Measurements from ENCODE around the gene RAPGEF5. TPM values are rescaled to one million over a fixed set of nuclear protein-coding genes. Genes with fewer than 3 reads are reported as not detected.

RAPGEF5 gene
- total RNA-seq, 1 experiment from 2014 or later, result 13.3 TPM

- Histone ChIP-seq H2AFZ (ENCODE audit: low read length) (no peak overlapping the region), H4K91ac (ENCODE audit: insufficient read length, low read depth, low read length) (no peak overlapping the region), H3K14ac (ENCODE audit: insufficient read depth, low read length) (no peak overlapping the region), H2BK12ac (ENCODE audit: insufficient read length, low read depth, low read length) (no peak overlapping the region), H3K4ac (ENCODE audit: low read depth, low read length) (no peak overlapping the region), H3K79me2 (ENCODE audit: insufficient read depth, low read length) (no peaks in the 10 kb centered on the region), H3K27me3 (ENCODE audit: insufficient read depth, low read length) (no peaks in the 10 kb centered on the region), H2BK20ac (ENCODE audit: low read depth, low read length, poor library complexity, severe bottlenecking) (no peak overlapping the region), H4K20me1 (ENCODE audit: control insufficient read depth, insufficient read depth, insufficient read length) (no peaks in the 10 kb centered on the region), H3K27ac (ENCODE audit: insufficient read length, low read depth, low read length) (peak overlapping the region; percentile 54), H3K23ac (ENCODE audit: insufficient read length, low read depth, low read length) (no peak overlapping the region), H3T11ph (ENCODE audit: low read length) (no peak overlapping the region), H2AK5ac (ENCODE audit: insufficient read length, low read length) (no peak overlapping the region), H3K9me3 (ENCODE audit: control insufficient read depth, low read depth, low read length) (no peaks in the 10 kb centered on the region), H2BK5ac (ENCODE audit: insufficient read length, low read length) (no peak overlapping the region), H3K56ac (ENCODE audit: insufficient read length, low read depth, low read length) (no peak overlapping the region), H3K4me1 (ENCODE audit: insufficient read depth, low read length) (peaks cover 6% of the 10 kb centered on the region), H4K5ac (ENCODE audit: insufficient read length, low read depth, low read length) (no peak overlapping the region), H2BK15ac (ENCODE audit: low read depth, low read length) (no peak overlapping the region), H2BK120ac (ENCODE audit: low read depth, low read length, poor library complexity, severe bottlenecking) (no peak overlapping the region), H4K8ac (replicated peaks; ENCODE audit: insufficient read length, low read depth, low read length) (no peak overlapping the region), H3K79me1 (ENCODE audit: insufficient read depth, low read depth, low read length, poor library complexity, severe bottlenecking) (no peaks in the 10 kb centered on the region), H3K18ac (ENCODE audit: insufficient read length, low read depth, low read length) (no peak overlapping the region), H3K9ac (ENCODE audit: extremely low read depth, insufficient read length, low read length) (no peak overlapping the region), H3K4me2 (ENCODE audit: insufficient read depth, insufficient read length, low read length) (no peak overlapping the region), H3K23me2 (ENCODE audit: insufficient read length, low read depth, low read length, poor library complexity, severe bottlenecking) (no peaks in the 10 kb centered on the region)
- Mint-ChIP-seq H3K27me3 (ENCODE audit: low read depth) (no peaks in the 10 kb centered on the region), H3K4me3 (no peak overlapping the region; a peak in 1 of 5 replicates), H3K9me3 (no peaks in the 10 kb centered on the region; a peak in 1 of 5 replicates), H3K36me3 (ENCODE audit: insufficient read depth in 1 of 3, low read depth in 3 of 3) (peaks cover 0 to 8% (median 4%) of the 10 kb centered on the region in 3 experiments; a peak in 3 of 7 replicates), H3K4me1 (peaks cover 22 to 28% of the 10 kb centered on the region in 2 experiments), H3K27ac (peak overlapping the region in 2 of 3 experiments; percentile 52 to 94; a peak in 4 of 7 replicates)
- WGBS (ENCODE audit: extremely low coverage, insufficient read length, low lambda C conversion rate), result no CpG with 5 or more reads among the region's 2 CpGs
- DNase-seq, result no peak
- no peak for TF ChIP-seq CTCF (conservative IDR thresholded peaks at IDR 0.05)
Observed at GRCh38 chr7:22252016-22252415, 104.9 kb downstream of the RAPGEF5 start.

All from H9 (cell line).